ENCODE data around the gene SLC26A11.
"Not testable (repeated sequence)": the region's sequence is repeated elsewhere in the genome, so short reads cannot be mapped to it uniquely, and the experiment has no call there.

The SLC26A11 gene

GRCh38 chr17:80219013-80219762, 1.0 kb upstream of the SLC26A11 start:
- peak; percentile 75 to 90 (median 87) for DNase-seq

GRCh38 chr17:80219763-80220053, 519 bp upstream of the SLC26A11 start:
- no peak for DNase-seq

GRCh38 chr17:80220736-80221215, 549 bp downstream of the SLC26A11 start:
- peak in 1 of 5 donors; percentile 7 for DNase-seq

GRCh38 chr17:80221351-80222105, 1.3 kb downstream of the SLC26A11 start:
- DNase-seq, result no peak

GRCh38 chr17:80222376-80223141, 2.3 kb downstream of the SLC26A11 start:
- no peak for DNase-seq

GRCh38 chr17:80223142-80223815, 3.1 kb downstream of the SLC26A11 start:
- no peak for DNase-seq

GRCh38 chr17:80223838-80224497, 3.7 kb downstream of the SLC26A11 start:
- no peak for DNase-seq

GRCh38 chr17:80224683-80225082, 4.5 kb downstream of the SLC26A11 start:
- DNase-seq, result no peak

- no peak for DNase-seq
Observed at GRCh38 chr17:80225230-80225629, 5.0 kb downstream of the SLC26A11 start.

- DNase-seq, result no peak
Observed at GRCh38 chr17:80227156-80227555, 6.9 kb downstream of the SLC26A11 start.

GRCh38 chr17:80227666-80228065, 7.4 kb downstream of the SLC26A11 start:
- no peak for DNase-seq

GRCh38 chr17:80228477-80228876, 8.2 kb downstream of the SLC26A11 start:
- no peak for DNase-seq

- no peak for DNase-seq
Observed at GRCh38 chr17:80229011-80229410, 8.8 kb downstream of the SLC26A11 start.

- no peak for DNase-seq
Observed at GRCh38 chr17:80232438-80232837, 12.2 kb downstream of the SLC26A11 start.

- no peak for DNase-seq
Observed at GRCh38 chr17:80233202-80233601, 13.0 kb downstream of the SLC26A11 start.

- DNase-seq, result no peak
Observed at GRCh38 chr17:80236911-80237310, 16.7 kb downstream of the SLC26A11 start.

GRCh38 chr17:80237386-80237785, 17.2 kb downstream of the SLC26A11 start:
- DNase-seq, result no peak

- no peak for DNase-seq
Observed at GRCh38 chr17:80242505-80242904, 22.3 kb downstream of the SLC26A11 start.

GRCh38 chr17:80243526-80244433, 23.6 kb downstream of the SLC26A11 start:
- DNase-seq, result no peak

- not testable (repeated sequence) for DNase-seq
Observed at GRCh38 chr17:80244448-80244847, 24.2 kb downstream of the SLC26A11 start.

- no peak for DNase-seq
Observed at GRCh38 chr17:80244871-80245509, 24.8 kb downstream of the SLC26A11 start.
